ENCODE data around the gene ADAMTS6.

The ADAMTS6 gene

GRCh38 chr5:65151614-65152013 lies 330.1 kb downstream of the ADAMTS6 start (continued):
- TF ChIP-seq ZNF626 (tag by site-specific recombination; IDR thresholded peaks at IDR 0.05) = no peak

DNA sequence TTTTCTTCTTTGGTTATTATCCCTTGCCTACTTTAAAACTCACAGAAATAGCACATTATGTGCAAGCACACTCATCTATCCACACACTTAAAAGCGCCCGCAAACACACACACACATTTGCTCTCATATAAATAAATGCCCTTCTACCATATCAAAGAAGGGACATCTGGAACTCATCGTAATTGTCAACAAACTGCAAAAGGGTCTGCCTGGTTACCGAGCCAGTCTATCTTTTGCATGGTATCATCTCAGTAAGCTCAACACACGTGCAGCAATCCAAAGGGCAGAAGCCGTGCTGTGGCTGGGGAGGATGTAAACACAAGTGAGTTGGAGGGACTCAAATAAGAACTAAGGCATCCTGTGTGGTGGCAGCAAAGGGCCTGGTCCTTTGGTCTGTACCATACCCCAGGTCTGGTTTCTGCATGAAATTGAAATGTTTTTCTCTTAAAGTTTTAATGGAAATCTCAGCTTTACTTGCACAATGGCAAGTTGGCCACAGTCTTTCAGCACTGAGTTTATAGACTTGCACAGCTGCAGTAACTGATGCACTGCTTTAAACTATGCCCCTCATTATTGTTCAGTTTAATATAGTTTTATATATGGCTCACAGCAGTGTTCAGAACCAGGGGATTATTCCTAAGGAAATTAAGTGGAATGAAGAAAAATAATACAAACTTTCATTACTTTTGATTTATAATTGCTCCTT lies 331.0 kb downstream of the ADAMTS6 start:
- ChIA-PET POLR2A (no interaction called here), CTCF (no interaction called here)
- Histone ChIP-seq H3K4me1 (ENCODE audit: control insufficient read depth, insufficient read depth, low read length) (no peaks in the 10 kb centered on the region), H3K27ac (ENCODE audit: extremely low read depth, low read depth, low read length) (no peak overlapping the region), H3K36me3 (ENCODE audit: control insufficient read depth in 2 of 2, insufficient read depth in 1 of 2, low read length in 2 of 2) (no peaks in the 10 kb centered on the region), H3K4me3 (ENCODE audit: low read depth, low read length) (no peak overlapping the region), H3K9me3 (ENCODE audit: control insufficient read depth, insufficient read depth, low read depth, low read length) (no peaks in the 10 kb centered on the region)
- TF ChIP-seq ZNF292 (tag by site-specific recombination; IDR thresholded peaks at IDR 0.05; ENCODE audit: borderline replicate concordance, low read depth) (no peak), TCF7L2 (IDR thresholded peaks at IDR 0.05; ENCODE audit: borderline replicate concordance, low read depth, low read length) (no peak), ZNF555 (tag by site-specific recombination; conservative IDR thresholded peaks at IDR 0.05) (no peak), ZNF701 (tag by site-specific recombination; IDR thresholded peaks at IDR 0.05) (no peak)

GRCh38 chr5:65149827-65150226 lies 331.9 kb downstream of the ADAMTS6 start:
- TF ChIP-seq, protein P1, sequence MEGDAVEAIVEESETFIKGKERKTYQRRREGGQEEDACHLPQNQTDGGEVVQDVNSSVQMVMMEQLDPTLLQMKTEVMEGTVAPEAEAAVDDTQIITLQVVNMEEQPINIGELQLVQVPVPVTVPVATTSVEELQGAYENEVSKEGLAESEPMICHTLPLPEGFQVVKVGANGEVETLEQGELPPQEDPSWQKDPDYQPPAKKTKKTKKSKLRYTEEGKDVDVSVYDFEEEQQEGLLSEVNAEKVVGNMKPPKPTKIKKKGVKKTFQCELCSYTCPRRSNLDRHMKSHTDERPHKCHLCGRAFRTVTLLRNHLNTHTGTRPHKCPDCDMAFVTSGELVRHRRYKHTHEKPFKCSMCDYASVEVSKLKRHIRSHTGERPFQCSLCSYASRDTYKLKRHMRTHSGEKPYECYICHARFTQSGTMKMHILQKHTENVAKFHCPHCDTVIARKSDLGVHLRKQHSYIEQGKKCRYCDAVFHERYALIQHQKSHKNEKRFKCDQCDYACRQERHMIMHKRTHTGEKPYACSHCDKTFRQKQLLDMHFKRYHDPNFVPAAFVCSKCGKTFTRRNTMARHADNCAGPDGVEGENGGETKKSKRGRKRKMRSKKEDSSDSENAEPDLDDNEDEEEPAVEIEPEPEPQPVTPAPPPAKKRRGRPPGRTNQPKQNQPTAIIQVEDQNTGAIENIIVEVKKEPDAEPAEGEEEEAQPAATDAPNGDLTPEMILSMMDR (tag by site-specific recombination; IDR thresholded peaks at IDR 0.05) = no peak
- TF ChIP-seq ZNF121 (tag by site-specific recombination; IDR thresholded peaks at IDR 0.05) (no peak), ZNF16 (tag by site-specific recombination; IDR thresholded peaks at IDR 0.05; ENCODE audit: low read depth) (no peak), ZNF138 (tag by site-specific recombination; IDR thresholded peaks at IDR 0.05; ENCODE audit: borderline replicate concordance) (no peak), ZNF776 (tag by site-specific recombination; IDR thresholded peaks at IDR 0.05; ENCODE audit: borderline replicate concordance) (no peak), ZNF707 (tag by site-specific recombination; IDR thresholded peaks at IDR 0.05) (no peak), SCRT1 (tag by site-specific recombination; IDR thresholded peaks at IDR 0.05; ENCODE audit: borderline replicate concordance) (no peak), ZNF639 (tag by site-specific recombination; IDR thresholded peaks at IDR 0.05) (no peak), ZNF112 (tag by site-specific recombination; IDR thresholded peaks at IDR 0.05) (no peak), INSM2 (tag by site-specific recombination; IDR thresholded peaks at IDR 0.05) (no peak), ZNF391 (tag by site-specific recombination; IDR thresholded peaks at IDR 0.05; ENCODE audit: borderline replicate concordance, low read depth) (no peak), ZNF76 (tag by site-specific recombination; IDR thresholded peaks at IDR 0.05; ENCODE audit: borderline replicate concordance, low read depth) (no peak)
- TF ChIP-seq, protein P2, sequence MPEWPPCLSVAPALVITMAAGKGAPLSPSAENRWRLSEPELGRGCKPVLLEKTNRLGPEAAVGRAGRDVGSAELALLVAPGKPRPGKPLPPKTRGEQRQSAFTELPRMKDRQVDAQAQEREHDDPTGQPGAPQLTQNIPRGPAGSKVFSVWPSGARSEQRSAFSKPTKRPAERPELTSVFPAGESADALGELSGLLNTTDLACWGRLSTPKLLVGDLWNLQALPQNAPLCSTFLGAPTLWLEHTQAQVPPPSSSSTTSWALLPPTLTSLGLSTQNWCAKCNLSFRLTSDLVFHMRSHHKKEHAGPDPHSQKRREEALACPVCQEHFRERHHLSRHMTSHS (tag by site-specific recombination; IDR thresholded peaks at IDR 0.05) = no peak
- Histone ChIP-seq H3K4me3 (ENCODE audit: low read depth, low read length) (no peak overlapping the region), H3K9me3 (ENCODE audit: control insufficient read depth, insufficient read depth, low read depth, low read length) (no peaks in the 10 kb centered on the region), H3K27ac (ENCODE audit: extremely low read depth, low read depth, low read length) (no peak overlapping the region), H3K36me3 (ENCODE audit: control insufficient read depth in 2 of 2, insufficient read depth in 1 of 2, low read length in 2 of 2) (no peaks in the 10 kb centered on the region), H3K4me1 (ENCODE audit: control insufficient read depth, insufficient read depth, low read length) (no peaks in the 10 kb centered on the region)
- ChIA-PET CTCF (no interaction called here), POLR2A (no interaction called here)

Data from HEK293 (cell line).